ENCODE data around the gene PRR5.
A peak's percentile ranks its signal among the peaks of the same experiment; 100 is the strongest.

DNA sequence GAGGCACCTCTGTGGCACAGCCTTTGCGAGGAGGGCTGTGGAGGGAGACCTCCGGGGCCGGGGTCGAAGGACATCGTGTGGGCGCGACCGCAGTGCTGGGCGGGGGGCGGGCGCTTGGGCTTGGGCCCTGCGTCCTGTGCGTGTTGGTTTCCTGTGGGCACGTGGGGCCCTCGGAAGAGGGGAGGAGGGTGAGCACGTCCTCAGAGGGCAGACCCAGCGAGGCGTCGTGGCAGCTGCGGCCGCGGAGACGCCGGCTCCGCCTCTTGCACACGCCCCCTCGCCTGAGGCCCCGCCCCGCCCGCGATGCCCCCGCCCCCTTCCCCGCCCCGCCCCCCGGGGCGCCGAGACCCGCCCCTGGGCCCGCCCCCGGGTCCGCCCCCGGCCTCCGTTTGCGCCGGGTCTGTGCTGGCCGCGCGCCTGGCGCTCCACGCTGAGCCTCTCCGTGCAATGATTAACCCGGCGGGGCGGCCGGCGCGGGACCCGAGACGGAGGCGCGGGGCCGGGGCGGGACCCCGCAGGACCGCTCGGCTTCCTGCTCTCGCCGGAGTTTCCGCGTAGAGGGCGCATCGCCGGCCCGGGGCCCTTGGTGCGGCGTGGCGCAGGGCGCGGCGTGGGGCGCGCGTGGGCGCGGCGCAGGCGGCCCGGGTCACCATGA, at the start of gene PRR5:
- TF ChIP-seq, protein P1, sequence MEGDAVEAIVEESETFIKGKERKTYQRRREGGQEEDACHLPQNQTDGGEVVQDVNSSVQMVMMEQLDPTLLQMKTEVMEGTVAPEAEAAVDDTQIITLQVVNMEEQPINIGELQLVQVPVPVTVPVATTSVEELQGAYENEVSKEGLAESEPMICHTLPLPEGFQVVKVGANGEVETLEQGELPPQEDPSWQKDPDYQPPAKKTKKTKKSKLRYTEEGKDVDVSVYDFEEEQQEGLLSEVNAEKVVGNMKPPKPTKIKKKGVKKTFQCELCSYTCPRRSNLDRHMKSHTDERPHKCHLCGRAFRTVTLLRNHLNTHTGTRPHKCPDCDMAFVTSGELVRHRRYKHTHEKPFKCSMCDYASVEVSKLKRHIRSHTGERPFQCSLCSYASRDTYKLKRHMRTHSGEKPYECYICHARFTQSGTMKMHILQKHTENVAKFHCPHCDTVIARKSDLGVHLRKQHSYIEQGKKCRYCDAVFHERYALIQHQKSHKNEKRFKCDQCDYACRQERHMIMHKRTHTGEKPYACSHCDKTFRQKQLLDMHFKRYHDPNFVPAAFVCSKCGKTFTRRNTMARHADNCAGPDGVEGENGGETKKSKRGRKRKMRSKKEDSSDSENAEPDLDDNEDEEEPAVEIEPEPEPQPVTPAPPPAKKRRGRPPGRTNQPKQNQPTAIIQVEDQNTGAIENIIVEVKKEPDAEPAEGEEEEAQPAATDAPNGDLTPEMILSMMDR (IDR thresholded peaks at IDR 0.05; ENCODE audit: low read depth, low read length) = no peak
- TF ChIP-seq, protein P2, sequence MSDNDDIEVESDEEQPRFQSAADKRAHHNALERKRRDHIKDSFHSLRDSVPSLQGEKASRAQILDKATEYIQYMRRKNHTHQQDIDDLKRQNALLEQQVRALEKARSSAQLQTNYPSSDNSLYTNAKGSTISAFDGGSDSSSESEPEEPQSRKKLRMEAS (IDR thresholded peaks at IDR 0.05; ENCODE audit: low read depth, low read length) = peak; percentile 77
